Islet of Langerhans (tissue), 1 donor: ENCODE data around the gene CALML6.
"Not testable (repeated sequence)": the region's sequence is repeated elsewhere in the genome, so short reads cannot be mapped to it uniquely, and the experiment has no call there.

Source experiments
- FAIRE-seq: peaks from one replicate; lab custom pipeline; 2011; peaks lifted over from hg19 to GRCh38; lab: Jason Lieb, UNC

Gene CALML6

DNA sequence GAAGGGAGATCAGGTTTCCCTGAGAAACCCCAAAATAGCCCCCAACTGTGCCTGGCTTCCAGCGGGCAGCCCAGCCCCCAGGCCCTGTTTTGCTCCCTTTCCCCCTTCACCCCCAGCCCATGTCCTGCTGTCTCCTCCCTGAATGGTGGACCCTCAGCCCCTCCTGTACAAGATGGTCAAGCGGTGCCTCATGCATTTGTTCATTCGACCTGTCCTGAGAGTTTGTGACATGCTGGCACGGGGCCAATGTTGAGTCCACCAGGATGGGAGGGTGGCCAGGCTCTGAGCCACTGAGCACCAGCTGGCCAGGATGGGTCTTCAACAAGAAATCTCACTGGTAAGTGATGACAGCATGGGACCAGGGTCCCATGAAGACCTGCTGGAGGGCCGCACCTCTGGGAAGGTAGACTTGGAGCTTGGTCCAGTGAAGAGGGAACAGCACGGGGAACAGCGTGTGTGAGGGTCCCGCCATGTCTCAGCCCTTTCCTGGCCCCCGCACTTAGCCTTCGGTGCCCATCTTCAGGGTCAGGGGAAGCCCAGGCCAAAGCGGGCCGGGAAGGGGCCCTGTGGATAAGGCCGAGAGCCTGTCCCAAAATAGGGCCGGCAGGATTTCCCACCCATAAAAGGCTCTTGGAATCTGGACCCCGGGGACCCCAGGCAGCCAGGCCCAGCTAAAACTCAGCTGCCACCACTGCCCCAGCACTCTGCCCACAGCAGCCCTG lies at the start of gene CALML6:
TSS of gene CALML6 (plus strand) at position 290 of the 722 bp plus-strand sequence. CDS start at position 311, 21 bp downstream.
- no peak for FAIRE-seq

GRCh38 chr1:1867164-1867563 lies 47.9 kb upstream of the CALML6 start:
- no peak for FAIRE-seq

DNA sequence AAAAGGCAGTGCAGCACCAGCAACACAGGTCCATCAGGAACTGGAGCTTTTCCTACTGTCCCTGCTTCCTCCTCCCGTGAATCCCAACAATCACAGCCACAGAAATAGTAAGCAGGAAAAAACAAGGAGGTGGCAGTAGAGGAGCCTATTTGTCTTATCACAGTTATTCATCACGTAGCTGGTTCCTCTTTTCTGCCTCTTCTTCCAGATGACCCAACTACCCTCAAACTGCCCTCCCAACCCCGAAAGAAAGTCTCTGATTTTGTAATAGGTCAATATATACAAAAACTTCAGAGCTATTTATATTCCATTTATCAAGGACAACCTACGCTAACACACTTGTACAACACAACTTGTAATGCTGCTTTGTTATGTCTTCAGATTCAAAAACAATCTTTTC lies 45.6 kb upstream of the CALML6 start:
- FAIRE-seq: no peak

- FAIRE-seq: no peak
These were observed 42.6 kb upstream of the CALML6 start for GRCh38 chr1:1872329-1872994.

DNA sequence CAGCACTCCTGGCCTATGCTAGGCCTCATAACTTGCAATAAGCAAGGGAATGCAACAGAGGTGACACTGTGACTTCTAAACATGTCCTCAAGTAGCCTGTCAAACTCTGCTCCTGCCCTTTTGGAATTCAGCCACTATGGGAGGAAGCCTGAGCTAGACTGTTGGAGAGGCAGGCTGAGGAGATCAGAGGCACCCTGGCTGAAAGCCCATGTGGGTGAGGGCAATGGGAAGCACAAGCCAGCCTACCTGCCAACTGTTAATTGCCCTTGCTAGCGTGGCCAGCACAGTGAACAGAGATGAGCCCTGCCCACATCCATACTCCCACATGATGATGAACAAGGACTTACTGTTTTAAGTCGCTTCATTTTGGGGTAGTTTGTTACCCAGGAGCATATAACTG lies 41.9 kb upstream of the CALML6 start:
- FAIRE-seq: no peak

DNA sequence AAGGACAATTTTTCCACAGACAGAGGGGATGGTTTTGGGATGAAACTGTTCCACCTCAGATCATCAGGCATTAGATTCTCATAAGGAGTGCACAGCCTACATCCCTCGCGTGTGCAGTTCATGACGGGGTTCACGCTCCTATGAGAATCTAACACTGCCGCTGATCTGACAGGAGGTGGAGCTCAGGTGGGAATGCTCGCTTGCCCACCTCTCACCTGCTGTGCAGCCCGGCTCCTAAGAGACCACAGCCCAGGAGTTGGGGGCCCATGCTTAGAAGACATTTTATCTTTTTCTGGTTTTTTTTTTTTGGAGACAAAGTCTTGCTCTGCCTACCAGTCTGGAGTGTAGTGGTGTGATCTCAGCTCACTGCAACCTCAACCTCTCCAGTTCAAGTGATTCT lies 40.2 kb upstream of the CALML6 start:
- no peak for FAIRE-seq

DNA sequence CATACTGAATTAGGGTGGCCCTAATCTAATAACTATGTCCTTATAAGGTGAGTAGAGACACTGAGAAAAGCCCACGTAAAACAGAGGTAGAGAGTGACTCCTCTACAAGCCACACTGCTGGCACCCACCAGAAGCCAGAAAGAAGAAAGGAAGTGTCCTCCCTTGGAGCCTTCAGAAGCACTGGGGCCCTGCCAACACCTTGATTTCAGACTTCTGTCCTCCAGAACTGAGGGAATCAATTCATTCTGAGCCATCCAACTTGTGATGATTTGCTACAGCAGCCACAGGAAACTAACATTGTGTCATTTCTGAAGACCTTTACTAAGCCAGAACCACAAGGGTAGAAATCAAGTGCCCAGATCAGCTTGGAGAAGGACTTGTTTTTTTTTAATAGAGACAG lies 39.1 kb upstream of the CALML6 start:
- no peak for FAIRE-seq

DNA sequence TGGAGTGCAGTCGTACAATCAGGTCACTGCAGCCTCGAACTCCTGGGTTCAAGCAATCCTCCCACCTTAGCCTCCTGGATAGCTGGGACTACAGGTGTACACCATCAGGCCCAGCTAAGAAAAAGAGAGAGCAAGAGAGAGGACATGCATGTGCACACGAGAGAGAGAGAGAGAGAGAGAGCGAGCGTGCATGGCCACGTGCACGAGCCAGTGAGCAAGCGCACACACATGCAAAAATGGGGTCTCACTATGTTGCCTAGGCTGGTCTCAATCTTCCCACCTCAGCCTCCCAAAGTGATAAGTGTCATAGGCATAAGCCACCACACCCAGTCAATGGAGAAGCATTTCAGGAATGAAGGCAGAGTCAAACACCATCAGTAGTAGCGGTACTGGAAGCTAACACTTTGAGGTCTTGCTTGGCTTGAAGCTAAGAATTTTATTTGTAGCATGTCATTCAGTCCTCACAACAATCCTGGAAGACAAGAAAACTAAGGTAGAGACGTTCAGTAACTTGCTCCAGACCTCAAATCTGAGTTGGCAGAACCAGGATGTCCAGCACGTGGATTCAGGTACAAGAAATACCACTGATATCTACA lies 38.6 kb upstream of the CALML6 start:
- FAIRE-seq: no peak

- FAIRE-seq: no peak
These were observed 37.1 kb upstream of the CALML6 start for GRCh38 chr1:1877865-1878436.

DNA sequence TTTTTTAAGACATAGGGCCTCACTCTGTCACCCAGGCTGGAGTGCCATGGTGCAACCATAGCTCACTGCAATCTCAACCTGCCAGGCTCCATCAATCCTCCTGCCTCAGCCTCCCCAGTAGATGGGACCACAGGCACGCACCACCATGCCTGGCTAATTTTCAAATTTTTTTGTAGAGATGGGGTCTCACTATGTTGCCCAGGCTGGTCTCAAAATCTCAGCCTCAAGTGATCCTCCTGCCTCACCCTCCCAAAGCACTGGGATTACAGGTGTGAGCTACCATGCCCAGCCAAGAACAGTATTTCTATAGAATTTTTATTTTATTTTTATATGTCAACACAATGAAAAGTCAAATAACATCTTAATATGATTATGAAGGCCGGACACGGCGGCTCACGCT lies 35.1 kb upstream of the CALML6 start:
- FAIRE-seq: no peak

GRCh38 chr1:1880617-1881312 lies 34.3 kb upstream of the CALML6 start:
- FAIRE-seq: no peak

DNA sequence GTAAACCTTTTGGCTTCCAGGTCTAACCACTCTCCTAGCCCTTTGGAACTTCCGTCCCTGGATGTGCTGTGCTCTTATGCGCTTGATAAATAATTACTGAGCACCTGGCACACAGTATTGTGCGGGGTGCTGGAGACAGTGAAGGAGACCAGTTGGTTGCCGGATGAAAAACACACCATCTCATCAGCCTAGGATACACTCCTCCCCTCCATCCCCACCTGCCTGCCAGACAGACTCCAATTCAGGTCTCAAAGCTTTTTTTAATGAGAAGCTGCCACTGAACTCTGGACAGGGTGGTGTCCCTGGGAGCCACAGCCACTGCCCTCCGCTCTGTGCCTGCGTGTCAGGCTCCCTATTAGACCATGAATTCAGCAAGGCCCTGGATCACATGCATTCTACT lies 33.3 kb upstream of the CALML6 start:
- no peak for FAIRE-seq

DNA sequence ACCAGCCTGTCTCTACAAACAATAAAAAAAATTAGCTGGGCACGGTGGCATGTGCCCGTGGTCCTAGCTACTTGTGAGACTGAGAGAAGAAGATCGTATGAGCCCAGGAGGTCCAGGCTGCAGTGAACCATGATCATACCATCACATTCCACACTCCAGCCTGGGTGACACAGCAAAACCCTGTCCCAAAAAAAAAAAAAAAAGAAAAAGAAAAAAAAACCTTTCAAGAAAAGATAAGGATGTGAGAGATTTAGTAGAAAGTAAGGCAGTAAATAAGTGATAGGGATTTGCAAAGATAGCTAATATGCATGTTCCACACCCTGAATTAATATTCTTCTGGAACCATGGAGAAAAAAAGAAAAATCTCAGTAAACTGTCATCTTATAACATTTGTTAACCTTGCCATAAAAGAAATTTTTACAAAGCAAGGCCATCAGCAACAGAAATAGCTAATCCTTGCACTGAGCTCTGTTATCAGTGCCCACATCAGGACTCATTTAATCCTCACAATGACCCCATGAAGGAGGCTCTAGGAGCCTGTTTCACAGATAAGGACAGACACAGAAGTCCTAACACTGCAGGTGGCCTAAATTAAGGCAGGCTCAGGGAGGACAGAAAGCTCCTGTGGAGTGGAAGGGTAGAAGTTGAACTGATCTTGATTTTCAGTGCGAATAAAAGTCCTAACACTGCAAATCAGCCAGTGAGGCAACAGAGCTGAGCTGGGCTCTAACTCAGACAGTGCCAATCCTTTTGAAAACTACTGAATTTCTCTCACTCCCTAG lies 31.8 kb upstream of the CALML6 start:
- no peak for FAIRE-seq

- not testable (repeated sequence) for FAIRE-seq
These were observed 31.2 kb upstream of the CALML6 start for GRCh38 chr1:1883890-1884289.

DNA sequence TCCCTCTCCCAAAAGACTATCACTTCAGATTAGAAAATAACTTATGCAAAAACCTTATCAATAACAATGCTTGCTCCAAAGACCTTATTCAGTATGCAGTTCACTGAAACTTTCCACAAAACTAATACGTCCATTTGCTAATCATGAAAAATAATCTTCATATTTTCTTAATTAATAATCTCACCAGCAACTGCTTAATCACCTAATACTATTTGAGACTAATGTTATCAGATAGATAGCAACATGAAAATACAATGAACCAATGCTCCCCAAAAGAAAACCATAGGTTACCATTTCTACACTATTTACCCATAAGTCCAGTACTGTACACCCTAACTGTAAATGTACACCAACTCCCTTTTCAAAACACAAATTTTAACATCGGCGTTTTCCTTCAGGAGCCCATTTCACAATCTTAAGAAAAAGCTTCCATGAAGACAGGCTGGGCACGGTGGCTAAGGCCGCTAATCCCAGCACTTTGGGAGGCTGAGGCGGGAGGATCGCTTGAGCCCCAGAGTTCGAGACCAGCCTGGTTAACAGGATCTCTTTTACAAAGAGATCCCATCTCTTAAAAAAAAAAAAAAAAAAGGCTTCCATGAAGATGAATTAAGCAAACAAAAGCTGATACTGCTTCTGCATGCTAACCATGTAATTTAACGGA lies 25.8 kb upstream of the CALML6 start:
- FAIRE-seq: no peak

- no peak for FAIRE-seq
These were observed 25.1 kb upstream of the CALML6 start for GRCh38 chr1:1889847-1890505.

DNA sequence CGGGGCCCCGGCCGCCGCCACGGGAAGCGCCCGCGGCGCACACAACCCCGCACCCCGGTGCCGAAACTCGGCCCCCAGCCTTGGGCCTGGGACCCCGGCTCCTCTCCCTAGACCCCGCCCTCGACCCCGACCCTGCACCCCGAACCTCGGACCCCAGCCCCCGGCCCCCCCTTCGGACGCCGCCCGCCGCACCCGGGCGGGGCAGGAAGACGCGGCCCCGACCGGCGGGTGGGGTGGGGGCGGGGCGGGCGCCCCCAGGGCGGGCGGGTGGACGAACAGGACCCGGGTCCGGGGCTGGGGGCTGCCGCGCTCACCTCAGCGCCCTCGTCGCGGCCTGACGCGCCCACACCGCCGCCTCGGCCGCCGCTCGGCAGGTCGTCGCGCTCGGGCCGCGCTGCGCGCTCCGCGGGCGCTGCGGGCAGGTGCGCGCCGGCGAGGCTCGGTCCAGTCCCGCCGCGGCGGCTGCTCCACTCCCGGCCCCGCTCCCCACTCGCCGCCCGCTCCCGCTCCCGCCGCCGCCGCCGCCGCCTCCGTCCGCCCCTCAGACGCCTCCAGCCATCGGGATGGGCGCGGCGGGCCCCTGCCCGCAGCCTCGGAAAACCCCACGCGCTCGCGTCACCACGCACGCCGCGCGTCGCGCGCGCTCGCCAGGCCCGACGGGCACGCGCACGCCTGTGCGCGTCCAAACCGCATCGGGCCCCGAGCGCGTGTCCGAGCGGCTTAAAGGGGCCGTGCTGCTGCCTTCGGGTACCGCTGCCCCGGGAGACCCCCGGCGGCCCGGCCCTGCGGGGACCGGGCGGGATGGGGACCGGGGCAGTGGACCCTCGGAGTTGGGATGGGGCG lies 24.3 kb upstream of the CALML6 start, which contains the start of gene GNB1:
TSS of gene GNB1 (minus strand) at position 582 of the 843 bp plus-strand sequence. CDS start 65,634 bp downstream, outside the sequence.
- no peak for FAIRE-seq

DNA sequence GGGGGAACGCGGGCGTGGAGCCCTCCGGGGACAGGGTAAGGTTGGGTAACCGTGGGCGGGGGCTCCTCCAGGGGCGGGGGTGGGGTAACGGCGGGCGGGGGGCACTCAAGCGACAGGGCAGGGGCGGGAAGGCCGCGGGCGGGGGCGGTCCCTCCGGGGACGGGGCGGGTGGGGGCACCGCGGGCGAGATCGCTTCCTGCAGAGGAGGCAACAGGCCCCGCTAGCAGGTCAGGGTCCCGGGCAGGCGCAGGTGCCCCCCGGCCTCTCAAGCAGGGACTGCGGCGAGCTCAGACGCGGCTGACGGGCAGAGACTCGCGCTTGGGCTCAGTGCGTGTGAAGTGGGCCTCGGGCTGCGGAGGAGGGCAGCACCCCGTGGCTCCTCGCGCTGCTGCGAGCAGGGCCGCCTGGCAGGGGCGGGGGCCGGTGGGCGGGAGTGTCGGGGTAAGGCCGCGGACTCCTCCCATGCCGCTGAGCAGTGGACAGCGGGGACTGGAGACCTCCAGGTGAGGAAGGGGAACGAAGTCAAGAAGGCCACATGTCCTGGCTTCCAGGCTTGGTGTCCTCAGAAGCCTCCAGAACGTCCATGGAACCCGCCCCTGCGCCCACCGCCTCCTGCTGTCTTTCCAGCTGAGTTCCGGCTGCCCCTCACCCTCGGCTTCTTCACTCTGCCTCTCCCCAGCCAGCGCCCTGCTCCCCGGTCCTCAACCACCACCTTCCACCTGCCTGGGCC lies 23.5 kb upstream of the CALML6 start:
- no peak for FAIRE-seq
